HL-60 (cell line): ENCODE data around the gene CENPN.

Experiments
- POLR2AphosphoS5 ChIP-seq: IDR thresholded peaks from 2 replicates; pipeline ENCODE4 v1.6.1; 2012; ENCODE audit warnings: low read depth
- TF ChIP-seq, protein P1 (sequence below): IDR thresholded peaks from one replicate; pipeline ENCODE4 v1.5.1; 2011; ENCODE audit warnings: low read length, control low read depth, inconsistent platforms; ENCODE audit not compliant: insufficient read depth

DNA sequence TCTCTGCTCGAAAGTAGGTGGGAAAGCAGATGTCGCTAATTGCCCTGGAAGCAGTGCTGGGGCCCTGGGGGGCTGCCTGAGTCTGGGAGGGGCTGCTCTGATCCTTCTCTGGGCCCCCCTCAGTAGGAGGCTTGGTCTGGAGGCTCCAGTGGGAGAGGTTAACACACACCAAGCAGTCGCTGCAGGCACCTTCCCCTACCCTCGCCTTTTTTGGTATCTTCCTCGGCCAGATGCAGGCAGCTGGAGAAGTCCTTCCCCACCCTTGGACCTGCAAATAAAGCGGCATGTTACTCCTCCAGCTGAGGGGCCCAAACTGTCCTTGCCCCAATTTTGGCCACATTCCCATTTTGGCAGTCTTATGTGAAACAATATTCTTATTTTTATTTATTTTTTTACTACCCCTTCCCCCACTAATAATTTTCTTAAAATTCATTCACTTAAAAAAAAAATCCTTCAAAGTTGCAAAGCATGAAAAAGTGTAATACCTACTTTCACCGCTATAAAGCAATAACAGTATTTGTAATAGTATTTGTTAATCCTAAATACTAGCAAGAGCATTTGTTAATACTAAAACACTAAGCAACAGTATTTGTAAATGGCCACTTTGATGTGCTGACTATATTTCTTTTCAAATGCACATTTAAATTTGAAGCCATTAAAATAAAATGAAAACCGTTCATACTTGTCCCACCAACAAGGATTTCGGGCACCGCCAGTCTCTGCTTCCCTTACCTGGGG lies 55.0 kb downstream of the CENPN start:
- TF ChIP-seq, protein P1, sequence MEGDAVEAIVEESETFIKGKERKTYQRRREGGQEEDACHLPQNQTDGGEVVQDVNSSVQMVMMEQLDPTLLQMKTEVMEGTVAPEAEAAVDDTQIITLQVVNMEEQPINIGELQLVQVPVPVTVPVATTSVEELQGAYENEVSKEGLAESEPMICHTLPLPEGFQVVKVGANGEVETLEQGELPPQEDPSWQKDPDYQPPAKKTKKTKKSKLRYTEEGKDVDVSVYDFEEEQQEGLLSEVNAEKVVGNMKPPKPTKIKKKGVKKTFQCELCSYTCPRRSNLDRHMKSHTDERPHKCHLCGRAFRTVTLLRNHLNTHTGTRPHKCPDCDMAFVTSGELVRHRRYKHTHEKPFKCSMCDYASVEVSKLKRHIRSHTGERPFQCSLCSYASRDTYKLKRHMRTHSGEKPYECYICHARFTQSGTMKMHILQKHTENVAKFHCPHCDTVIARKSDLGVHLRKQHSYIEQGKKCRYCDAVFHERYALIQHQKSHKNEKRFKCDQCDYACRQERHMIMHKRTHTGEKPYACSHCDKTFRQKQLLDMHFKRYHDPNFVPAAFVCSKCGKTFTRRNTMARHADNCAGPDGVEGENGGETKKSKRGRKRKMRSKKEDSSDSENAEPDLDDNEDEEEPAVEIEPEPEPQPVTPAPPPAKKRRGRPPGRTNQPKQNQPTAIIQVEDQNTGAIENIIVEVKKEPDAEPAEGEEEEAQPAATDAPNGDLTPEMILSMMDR = no peak
- no peak for TF ChIP-seq POLR2AphosphoS5
